ENCODE data around the gene SLIT3. TPM values are rescaled to one million over a fixed set of nuclear protein-coding genes. Genes with fewer than 3 reads are reported as not detected.

Gene SLIT3
- total RNA-seq, 2 donors from 2014 or later, result 6.6 to 6.7 TPM

DNA sequence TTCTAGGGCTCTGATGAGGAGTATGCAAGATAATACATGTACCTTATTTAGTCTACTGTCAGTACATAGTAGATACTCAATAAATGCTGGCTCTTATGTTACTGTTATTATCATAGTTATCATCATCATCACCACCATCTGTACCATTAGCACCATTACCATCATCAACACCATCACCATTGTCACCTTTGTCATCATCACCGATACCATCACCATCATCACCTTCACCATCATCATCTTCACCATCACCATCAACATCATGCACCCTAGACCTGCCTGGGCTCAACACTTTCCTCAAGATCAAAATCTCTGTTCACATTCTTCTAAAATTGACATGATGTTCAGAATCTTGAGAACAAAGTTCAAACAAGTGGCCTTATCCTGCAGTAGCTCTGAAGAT is 595.6 kb downstream of the SLIT3 start:
- Histone ChIP-seq H3K9me3 (no peaks in the 10 kb centered on the region), H3K4me1 (no peaks in the 10 kb centered on the region), H3K27me3 (no peaks in the 10 kb centered on the region), H3K4me3 (no peak overlapping the region), H3K36me3 (replicated peaks in 1 of 2; ENCODE audit: insufficient read depth in 1 of 2, low read depth in 2 of 2) (no peaks in the 10 kb centered on the region), H3K27ac (no peak overlapping the region)
- intact Hi-C loops (cut with DNase I), result no loop called here
- TF ChIP-seq, protein P1, sequence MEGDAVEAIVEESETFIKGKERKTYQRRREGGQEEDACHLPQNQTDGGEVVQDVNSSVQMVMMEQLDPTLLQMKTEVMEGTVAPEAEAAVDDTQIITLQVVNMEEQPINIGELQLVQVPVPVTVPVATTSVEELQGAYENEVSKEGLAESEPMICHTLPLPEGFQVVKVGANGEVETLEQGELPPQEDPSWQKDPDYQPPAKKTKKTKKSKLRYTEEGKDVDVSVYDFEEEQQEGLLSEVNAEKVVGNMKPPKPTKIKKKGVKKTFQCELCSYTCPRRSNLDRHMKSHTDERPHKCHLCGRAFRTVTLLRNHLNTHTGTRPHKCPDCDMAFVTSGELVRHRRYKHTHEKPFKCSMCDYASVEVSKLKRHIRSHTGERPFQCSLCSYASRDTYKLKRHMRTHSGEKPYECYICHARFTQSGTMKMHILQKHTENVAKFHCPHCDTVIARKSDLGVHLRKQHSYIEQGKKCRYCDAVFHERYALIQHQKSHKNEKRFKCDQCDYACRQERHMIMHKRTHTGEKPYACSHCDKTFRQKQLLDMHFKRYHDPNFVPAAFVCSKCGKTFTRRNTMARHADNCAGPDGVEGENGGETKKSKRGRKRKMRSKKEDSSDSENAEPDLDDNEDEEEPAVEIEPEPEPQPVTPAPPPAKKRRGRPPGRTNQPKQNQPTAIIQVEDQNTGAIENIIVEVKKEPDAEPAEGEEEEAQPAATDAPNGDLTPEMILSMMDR (IDR thresholded peaks at IDR 0.05), result no peak
- TF ChIP-seq POLR2A (IDR thresholded peaks at IDR 0.05), result no peak
- WGBS, 2 donors, result 84 to 85% methylated on average over 1 of the region's 1 CpG
- DNase-seq, result no peak
- ATAC-seq, result no peak

DNA sequence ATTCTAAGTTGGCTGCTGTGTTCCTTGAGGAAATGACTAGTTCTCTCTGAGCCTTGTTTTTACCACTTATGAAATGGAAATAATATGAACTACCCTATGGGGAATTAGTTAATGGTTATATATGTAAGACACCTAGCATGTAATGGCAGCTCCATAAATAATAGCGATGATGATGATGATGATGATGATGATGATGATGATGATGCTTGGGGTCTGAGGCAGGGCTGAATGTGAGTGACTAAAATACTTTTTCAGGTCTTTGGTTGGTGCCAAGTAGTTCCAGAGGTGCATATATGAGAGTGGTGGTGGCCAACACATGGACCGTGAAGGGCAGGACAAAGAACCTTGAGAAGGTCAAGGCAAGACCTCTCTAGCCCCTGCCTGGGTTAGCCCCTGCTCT is 598.4 kb downstream of the SLIT3 start:
- Histone ChIP-seq H3K36me3 (replicated peaks in 1 of 2; ENCODE audit: insufficient read depth in 1 of 2, low read depth in 2 of 2) (no peaks in the 10 kb centered on the region), H3K27ac (no peak overlapping the region), H3K27me3 (no peaks in the 10 kb centered on the region), H3K4me3 (no peak overlapping the region), H3K4me1 (no peaks in the 10 kb centered on the region), H3K9me3 (no peaks in the 10 kb centered on the region)
- DNase-seq, result no peak
- 88 to 97% methylated on average over 2 of the region's 2 CpGs for WGBS, 2 donors
- no peak for ATAC-seq
- no peak for TF ChIP-seq POLR2A (IDR thresholded peaks at IDR 0.05)
- TF ChIP-seq, protein P1 (IDR thresholded peaks at IDR 0.05), result no peak
- intact Hi-C loops (cut with DNase I), result no loop called here

DNA sequence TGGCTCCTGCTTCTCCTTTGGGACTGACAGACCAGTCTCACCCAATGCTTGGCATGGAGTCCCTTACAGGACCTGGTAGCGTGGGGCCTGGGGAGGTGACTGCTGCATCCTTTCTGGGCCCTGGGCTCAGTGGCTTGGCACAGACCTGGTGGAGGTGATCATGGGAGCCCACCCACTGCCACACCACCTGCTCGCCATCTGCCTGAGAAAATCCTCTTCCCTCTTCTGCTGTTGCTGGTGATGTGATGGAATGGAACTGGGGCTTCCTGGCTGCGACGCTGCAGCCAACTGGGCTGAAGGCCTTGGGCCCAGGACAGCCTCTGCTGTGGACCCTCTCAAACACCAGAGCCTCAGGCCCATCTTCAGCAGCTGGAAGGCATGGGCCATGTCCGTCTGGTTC is 599.3 kb downstream of the SLIT3 start:
- no peak for DNase-seq
- TF ChIP-seq POLR2A (IDR thresholded peaks at IDR 0.05), result no peak
- TF ChIP-seq, protein P1 (IDR thresholded peaks at IDR 0.05), result no peak
- WGBS, 2 donors, result 81 to 91% methylated on average over 3 to 5 of the region's 5 CpGs

DNA sequence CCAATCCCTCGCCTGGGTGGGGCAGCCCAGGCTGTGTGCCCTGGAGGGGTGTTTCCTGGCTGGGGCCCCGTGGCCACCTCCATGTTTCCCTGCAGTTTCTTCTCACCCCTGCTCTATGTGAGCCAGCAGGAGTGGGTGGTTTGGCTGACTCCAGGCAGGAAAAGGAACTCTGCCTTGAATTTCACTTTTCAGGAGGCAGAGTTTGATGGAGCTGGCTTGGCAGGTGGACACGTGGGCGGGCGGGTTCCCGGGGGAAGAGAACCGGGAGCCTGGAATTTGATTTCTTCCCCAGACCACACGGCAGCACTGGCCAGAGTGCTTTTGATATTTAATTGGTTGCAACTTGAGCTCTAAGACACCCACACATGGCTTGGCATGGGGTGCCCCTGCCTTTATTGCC is 601.9 kb downstream of the SLIT3 start:
- Histone ChIP-seq H3K9me3 (no peaks in the 10 kb centered on the region), H3K27me3 (no peaks in the 10 kb centered on the region), H3K27ac (no peak overlapping the region), H3K4me1 (no peaks in the 10 kb centered on the region), H3K36me3 (replicated peaks in 1 of 2; ENCODE audit: insufficient read depth in 1 of 2, low read depth in 2 of 2) (no peaks in the 10 kb centered on the region), H3K4me3 (no peak overlapping the region)
- WGBS, 2 donors, result 55 to 58% methylated on average over 8 of the region's 8 CpGs
- DNase-seq, result no peak
- intact Hi-C loops (cut with DNase I), result no loop called here
- TF ChIP-seq, protein P1 (IDR thresholded peaks at IDR 0.05), result no peak
- no peak for TF ChIP-seq POLR2A (IDR thresholded peaks at IDR 0.05)
- no peak for ATAC-seq

More for the DNA sequence above, 599.3 kb downstream of the SLIT3 start:
- Histone ChIP-seq H3K9me3 (no peaks in the 10 kb centered on the region), H3K4me3 (no peak overlapping the region), H3K27me3 (no peaks in the 10 kb centered on the region), H3K4me1 (no peaks in the 10 kb centered on the region), H3K27ac (no peak overlapping the region), H3K36me3 (replicated peaks in 1 of 2; ENCODE audit: insufficient read depth in 1 of 2, low read depth in 2 of 2) (no peaks in the 10 kb centered on the region)
- no peak for ATAC-seq
- intact Hi-C loops (cut with DNase I), result no loop called here

DNA sequence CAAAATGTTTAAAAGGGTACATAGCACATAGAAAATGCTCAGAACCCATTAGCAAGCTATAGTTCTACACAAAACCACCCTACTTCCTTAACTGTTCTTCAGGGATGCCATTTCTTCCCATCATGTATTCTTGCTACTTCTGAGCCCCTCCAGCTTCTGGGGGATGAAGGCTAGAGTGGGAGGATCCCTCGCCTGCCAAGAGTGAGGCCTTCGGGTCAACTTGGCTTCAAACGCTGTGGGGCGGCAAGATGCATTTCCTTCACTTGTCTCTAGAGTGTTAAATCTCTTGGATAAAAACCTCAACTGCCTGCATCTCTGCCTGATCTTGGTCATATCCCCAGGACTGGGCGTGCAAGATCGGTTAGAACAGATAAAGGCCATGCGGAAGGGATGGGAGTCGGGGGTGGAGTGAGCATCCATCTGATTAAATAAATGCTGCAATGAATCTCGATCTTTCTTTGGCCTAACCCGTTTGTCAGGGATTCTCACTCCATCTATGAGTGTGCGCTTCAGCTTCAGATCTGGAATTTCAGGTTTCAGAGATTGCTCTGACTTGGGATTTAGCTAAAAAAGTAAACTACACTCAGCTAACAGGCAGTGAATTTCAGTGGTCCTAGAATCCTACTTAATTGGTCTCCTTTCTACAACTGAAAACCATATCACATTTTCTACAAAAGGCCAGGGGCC is 603.8 kb downstream of the SLIT3 start:
- Histone ChIP-seq H3K4me1 (no peaks in the 10 kb centered on the region), H3K9me3 (no peaks in the 10 kb centered on the region), H3K27ac (no peak overlapping the region), H3K27me3 (no peaks in the 10 kb centered on the region), H3K36me3 (replicated peaks in 1 of 2; ENCODE audit: insufficient read depth in 1 of 2, low read depth in 2 of 2) (no peaks in the 10 kb centered on the region), H3K4me3 (no peak overlapping the region)
- DNase-seq, result no peak
- TF ChIP-seq, protein P1 (IDR thresholded peaks at IDR 0.05), result no peak
- no peak for TF ChIP-seq POLR2A (IDR thresholded peaks at IDR 0.05)
- ATAC-seq, result no peak
- WGBS, 2 donors, result 68 to 83% methylated on average over 11 of the region's 11 CpGs
- intact Hi-C loops (cut with DNase I), result no loop called here
